GM10847 (cell line): Measurements from ENCODE around the gene LINC00237.

Experiments
- POLR2A ChIP-seq: IDR thresholded peaks from 2 replicates; pipeline ENCODE4 v1.6.1; 2011; ENCODE audit not compliant: insufficient read length; ENCODE audit errors: extremely low read depth

The LINC00237 gene

DNA sequence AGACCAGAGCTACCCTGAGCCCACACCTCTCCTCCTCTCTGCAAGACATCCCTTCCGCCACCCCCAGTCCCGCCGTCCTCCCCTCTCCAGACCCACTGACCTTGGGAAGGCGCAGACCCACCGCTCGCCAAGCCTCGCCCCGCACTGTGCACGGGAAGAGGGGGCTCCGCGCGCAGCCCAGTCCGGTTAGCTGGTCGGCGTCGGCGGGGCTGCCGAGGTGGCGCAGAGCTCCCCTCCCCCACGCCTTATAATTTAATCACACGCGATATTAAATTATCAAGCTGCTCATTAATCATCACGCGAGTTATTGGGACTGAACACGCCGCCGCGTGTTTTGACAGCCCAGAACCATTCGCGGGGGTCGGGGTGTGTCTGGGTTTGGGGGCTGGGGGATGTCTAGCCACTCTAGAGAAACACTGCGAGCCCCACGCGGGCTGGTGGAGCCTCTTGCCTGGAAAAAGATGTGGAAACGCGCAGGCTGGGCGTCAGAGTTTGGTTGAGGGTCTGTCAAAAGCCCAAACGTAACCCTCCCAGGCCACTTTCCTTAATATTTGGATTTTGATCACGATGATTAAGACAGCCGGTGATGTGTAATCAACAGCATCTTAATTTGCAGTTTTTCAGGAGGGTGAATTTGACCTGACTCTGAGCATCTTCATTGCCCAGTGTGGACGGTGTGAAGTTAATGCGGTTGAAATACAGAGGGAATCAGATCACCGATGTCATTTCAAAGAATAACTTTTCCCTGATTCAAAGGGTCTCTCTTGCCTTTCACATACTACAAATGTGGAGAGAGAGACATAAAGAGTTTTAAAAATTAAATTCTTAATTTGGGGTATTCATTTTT is at the start of gene LINC00237:
TSS of gene LINC00237 (minus strand) at position 188 of the 847 bp plus-strand sequence.
- no peak for TF ChIP-seq POLR2A

DNA sequence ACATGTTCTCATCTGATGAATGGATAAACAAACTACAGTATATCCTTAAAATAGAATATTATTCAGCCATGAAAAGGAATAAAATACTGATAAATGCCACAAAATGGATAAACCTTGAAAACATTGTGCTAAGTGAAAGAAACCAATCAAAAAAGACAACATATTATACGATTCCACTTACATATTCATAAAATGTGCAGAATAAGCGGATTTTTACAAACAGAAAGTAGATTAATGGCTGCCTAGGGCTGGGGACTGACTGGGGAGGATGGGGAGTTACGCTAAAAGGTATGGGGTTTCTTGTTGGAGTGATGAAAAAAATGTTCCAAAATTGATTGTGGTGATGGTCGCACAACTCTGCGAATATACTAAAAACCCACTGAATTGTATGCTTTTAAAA is 49.1 kb upstream of the LINC00237 start:
- TF ChIP-seq POLR2A = no peak

DNA sequence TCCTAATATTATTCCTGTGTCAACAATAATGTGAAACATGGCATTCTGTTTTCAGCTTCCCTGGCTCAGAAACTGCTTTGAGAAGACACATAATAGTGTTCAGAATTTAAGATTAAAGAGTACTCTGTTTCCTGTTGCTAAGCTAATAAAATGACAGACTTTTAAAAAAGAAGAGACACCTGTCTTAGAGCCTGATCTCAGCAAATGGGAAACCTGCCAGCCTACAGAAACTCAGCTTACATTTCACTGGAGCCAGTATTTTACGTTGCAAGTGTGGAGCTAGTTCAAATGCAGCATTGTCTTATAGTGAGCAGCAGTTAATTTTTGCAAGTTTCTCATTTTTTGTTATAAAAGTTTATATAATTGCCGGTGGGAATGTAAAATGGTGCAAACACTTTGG is 48.5 kb upstream of the LINC00237 start:
- no peak for TF ChIP-seq POLR2A

DNA sequence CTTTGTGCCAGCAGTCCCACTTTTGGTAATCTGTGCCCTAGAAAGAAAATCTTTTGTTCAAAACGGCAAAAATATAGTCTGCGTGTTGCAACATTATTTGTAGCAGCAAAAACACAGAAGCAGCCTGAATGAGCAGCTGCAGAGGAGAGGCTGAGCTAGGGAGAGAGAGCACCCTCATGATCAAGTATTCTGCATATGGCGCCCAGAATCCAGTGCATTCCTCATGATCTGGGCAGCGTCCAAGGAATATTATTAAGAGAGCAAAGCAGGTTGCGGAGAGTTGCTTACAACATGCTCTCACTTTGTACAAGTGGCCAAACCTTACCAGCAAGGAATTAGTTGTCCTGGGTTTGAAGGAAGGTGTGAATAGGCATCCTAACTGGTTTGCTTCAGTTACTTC is 45.6 kb upstream of the LINC00237 start:
- TF ChIP-seq POLR2A = no peak

DNA sequence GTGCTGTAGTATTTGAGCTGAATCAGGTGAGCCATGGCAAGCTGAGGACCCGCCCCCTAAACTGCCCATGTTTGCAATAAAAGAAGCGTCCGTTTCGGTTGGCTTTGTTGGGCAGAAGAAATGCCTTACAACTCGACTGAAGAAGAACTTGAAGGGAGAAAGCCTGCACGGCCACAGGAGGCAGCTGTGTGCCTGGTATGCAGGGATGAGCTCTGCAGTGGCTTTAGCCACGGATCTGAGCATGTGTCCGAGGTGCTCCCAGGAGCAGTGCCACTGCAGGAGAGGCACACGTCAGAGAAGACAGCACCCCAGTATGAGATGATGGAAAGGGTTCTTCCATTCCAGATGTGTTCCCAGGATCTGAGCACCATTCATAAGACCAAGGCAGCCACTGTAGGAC is 43.2 kb upstream of the LINC00237 start:
- TF ChIP-seq POLR2A = no peak

DNA sequence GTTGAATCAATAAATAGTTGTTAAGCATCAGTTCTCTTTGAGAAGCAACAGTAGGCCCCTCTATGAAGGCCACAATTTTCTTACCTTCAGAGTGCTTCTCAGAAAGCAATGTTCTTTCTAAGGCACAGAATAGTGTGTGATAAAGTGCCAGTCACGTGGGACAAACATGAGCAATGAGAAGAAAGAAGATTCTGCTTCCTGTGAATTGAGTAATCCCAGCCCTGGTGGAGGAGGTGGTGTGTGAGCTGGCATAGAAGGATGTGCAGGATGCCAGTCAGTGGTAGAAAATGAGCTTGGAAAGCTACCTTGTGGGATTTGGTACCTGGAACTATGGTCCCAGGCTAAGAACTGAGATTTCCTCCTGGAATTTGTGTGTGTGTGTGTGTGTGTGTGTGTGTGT is 41.4 kb upstream of the LINC00237 start:
- TF ChIP-seq POLR2A = no peak

DNA sequence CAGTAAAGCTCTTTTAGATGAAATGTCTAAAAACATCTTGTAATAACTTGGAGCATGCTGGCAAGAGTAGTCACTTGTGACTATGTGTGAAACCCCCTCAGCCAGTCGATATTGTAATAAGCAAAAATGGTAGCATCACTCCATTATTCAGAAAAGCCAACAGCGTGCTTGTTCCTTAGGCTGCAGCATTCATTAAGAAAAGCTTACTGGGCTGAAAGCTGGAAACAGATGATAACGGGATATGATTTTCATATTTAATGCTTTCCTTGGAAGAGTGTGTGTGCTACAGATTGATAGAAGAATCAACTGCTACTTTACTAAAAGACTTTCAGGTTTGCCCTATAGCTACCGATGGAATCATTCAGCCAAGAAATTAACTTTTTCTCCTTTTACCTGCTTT is 40.1 kb upstream of the LINC00237 start:
- TF ChIP-seq POLR2A = no peak

DNA sequence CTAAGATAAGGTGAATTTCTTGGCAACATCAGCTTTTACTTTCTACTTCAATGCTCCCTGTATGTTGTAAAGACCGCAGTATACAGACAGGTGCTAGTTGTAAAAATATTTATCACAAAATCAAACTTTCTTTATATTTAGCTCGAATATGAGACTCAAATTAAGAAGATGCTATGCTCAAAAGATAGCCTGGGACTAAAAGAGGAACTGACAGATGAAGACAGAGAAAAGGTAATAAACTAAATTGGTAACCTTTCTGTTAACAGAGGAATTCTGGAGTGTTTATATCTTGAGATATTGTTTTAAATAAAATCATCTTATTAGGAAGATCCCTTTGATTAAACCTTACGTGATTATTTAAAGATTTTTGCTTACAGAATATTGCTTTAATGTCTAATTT is 39.3 kb upstream of the LINC00237 start:
- TF ChIP-seq POLR2A = no peak

DNA sequence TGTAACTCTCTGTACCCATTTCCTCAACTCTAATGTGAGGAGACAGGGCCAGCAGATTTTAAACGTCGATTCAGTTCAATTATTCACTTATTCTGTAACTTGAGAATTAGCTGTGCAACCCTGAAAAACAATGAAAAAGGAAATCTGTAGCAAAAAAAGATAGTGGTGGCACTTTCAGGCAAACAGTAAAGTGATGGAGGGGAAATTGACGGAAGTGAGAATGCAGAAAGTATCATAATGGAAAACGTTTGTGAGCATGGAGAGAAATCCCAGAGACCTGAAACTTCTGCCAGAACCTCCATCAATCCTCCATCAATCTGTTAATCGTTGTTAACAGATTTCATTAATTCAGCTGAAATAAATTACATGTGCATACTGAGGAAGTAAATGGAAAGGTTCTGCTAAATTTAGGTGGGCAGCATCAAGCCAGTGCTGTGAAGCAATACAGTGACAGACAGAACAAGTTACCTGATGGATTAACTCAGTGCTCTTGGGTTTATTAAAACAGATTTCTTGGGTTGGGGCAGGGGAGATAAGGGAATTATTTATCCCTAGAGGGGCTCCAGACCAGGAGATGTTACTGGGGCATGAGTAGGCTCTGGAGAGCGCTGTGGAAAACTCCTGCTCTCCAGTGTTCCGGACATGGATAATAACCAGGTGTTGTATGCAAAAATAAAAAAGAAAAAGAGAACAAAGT is 37.2 kb upstream of the LINC00237 start:
- no peak for TF ChIP-seq POLR2A

DNA sequence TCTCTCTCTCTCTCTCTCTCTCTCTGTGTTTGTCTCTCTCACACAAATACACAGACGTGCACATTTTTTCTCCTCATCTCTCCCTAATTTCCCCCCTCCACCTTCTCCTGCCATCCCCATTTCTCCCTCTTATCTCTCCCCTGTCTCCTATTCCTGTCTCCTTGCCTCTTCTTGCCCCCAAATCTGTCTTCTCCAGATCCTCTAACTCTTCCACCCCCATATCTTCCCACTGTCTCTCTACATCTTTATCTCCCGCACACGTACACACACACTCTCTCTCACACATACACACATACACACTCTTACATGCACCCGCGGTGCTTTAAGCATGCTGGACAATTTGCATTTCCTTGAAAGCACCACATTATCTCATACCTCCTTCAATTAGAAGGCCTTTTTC is 35.7 kb upstream of the LINC00237 start:
- no peak for TF ChIP-seq POLR2A

DNA sequence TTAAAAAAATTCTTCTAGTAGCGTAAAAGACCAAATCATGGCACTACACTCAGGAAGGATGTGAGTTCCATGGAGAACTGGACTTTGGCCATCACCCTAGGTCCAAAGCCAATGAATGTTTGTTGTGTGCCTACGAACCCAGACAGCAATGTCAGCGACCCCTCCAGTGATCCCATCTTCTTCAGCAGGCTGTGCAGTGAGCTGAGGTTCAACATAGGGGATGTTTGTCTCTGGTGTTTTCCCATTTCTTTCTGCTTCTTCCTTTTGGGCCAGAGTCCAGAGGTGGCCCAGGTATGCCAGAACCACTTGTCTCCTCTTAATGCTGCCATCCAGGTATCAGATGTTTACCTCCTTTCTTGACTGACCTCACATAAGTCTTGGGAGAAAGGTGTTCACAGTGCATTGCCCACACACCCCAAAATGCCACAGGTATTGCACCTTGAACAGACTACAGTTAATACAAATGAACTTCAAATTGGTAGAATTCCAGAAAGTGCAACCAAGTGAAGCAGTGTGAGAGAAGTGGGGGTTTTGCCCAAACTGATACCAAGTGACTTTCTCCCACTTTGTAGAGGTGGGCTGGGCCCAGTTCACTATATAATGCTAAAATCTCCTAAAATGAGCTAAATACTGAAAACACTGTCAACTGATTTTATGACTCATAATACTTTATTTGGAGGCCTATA is 33.9 kb upstream of the LINC00237 start:
- TF ChIP-seq POLR2A = no peak

DNA sequence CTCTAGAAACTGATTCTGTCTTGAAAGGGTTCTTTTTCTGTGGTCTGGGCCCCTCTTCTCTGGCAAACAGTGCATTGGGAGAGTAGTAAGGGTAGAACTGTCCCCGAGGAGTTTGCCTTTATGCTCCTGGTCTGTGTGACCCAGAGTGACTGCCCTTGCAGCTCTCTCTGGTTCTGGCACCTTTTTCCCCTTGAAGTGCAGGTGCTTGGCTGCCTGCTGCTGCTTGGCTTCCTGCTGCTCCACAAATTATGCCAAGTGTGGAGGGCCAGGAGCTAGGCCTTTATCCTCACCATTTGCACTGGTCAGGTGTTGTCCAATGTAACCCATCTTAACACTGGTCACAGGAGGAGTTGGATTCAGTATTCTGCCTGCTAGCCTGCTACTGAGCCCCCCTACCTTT is 30.9 kb upstream of the LINC00237 start:
- TF ChIP-seq POLR2A = no peak

DNA sequence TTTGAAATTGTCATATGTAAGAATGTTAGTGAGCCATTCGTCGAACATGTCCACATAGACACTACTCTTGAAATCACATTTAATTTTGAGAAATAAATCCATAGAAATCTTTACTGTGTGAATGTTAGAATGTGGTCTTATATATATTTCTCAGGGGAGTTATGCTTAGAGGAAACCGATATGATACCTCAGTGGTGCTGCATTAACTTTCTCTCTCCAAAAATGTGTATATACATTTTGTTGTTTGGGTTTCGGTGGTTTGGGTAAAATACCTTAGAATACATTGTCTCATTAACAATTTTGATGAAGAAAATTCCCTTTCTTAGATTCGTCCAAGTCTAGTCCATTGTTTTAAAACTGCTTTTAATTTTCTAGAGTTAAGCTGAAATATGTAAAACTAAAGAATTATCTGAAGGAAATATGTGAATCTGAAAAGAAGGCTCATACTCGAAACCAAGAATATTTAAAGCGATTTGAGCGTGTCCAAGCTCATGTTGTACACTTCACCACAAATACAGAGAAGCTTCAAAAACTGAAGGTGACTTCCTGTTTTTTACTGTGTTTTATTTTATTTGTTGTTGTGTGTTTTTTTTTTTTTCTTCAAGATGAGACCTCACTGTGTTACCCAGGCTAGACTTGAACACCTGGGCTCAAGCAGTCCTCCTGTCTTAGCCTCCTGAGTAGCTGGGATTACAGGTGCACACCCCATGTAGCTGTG is 30.0 kb upstream of the LINC00237 start:
- no peak for TF ChIP-seq POLR2A

DNA sequence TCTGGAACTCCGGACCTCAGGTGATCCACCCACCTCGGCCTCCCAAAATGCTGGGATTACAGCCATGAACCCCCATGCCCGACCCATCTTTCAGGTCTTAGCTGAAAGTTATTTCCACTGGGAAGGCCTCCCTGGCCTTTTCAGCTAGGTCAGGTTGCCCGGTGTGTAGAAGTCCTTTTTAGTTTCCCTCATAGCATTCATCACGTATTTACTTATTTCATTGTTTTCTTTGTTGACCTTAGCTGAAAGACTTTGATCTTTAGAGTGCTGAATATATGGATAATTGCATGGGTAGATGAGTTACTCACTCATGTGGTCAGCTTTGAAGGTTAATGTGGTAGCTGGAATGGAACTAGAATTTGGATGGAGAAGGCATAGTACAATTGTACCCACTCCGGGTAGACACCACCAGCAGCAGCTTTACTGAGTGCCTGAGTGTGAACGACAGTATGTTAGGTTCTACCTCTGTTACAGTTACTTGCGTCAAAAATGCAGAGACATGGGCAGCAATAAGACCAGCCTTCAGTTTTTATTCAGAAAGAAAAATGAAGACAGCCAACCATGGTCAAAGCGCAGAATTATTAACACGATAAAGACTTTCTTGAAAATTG is 28.8 kb upstream of the LINC00237 start:
- TF ChIP-seq POLR2A = no peak
